ENCODE measurements around the gene COL26A1. TPM values are rescaled to one million over a fixed set of nuclear protein-coding genes. Genes with fewer than 3 reads are reported as not detected.

The COL26A1 gene
- total RNA-seq, 1 donor from 2014 or later = 66.2 TPM

GRCh38 chr7:101370836-101371235 is 8.2 kb downstream of the COL26A1 start:
- Mint-ChIP-seq H3K27ac (ENCODE audit: unreplicated experiment) (no peak overlapping the region), H3K4me1 (ENCODE audit: low read depth, unreplicated experiment) (peaks cover 11% of the 10 kb centered on the region), H3K9me3 (ENCODE audit: unreplicated experiment) (peaks cover 5% of the 10 kb centered on the region), H3K36me3 (ENCODE audit: unreplicated experiment) (peaks cover 4% of the 10 kb centered on the region), H3K27me3 (ENCODE audit: unreplicated experiment) (peaks cover 2% of the 10 kb centered on the region), H3K4me3 (ENCODE audit: unreplicated experiment) (no peak overlapping the region)
- no peak for DNase-seq
- TF ChIP-seq CTCF (IDR thresholded peaks at IDR 0.05; ENCODE audit: partially characterized antibody, unreplicated experiment) = no peak

DNA sequence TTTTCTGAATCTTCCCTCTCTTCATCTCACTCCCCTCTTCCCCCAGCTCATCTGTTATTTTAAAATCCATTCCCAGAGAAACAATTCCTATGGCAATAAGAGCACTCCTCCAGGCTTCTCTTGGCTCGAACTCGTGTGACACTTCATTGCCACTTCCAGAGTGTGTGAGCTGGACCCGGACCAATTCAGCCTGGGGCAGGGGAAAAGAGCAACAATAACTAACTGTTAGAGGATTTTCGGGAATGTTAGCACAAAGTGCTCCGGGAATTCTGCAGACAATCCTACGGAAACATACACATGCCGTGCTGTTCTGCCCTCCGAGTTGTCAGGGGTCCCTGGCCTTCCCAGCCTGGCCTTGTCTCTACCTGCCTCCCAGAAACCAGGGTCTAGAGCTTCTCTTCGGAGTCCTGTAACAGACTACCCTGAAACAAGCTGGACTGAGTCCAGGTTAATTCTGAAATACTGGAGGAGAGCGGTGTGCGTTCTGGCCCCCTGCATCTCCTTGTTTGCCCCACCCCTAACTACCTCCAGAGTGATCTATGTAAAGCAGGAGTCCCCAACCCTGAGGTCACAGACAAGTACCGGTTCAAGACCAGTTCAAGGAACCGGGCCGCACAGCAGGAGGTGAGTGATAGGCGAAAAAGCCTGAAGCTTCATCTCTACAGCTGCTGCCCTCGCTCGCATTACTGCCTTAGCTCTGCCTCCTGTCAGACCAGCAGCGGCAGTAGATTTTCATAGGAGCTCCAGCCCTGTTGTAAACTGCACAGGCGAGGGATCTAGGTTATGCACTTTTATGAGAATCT is 11.3 kb downstream of the COL26A1 start:
- no peak for TF ChIP-seq CTCF (IDR thresholded peaks at IDR 0.05; ENCODE audit: partially characterized antibody, unreplicated experiment)
- H3K27me3 Mint-ChIP-seq (ENCODE audit: unreplicated experiment) = peaks cover 2% of the 10 kb centered on the region
- no peak overlapping the region for H3K4me3 Mint-ChIP-seq (ENCODE audit: unreplicated experiment)
- DNase-seq = peak; percentile 24
- H3K36me3 Mint-ChIP-seq (ENCODE audit: unreplicated experiment) = peaks cover 4% of the 10 kb centered on the region
- H3K27ac Mint-ChIP-seq (ENCODE audit: unreplicated experiment) = peak overlapping the region; percentile 75
- peaks cover 6% of the 10 kb centered on the region for H3K9me3 Mint-ChIP-seq (ENCODE audit: unreplicated experiment)
- peaks cover 15% of the 10 kb centered on the region for H3K4me1 Mint-ChIP-seq (ENCODE audit: low read depth, unreplicated experiment)

GRCh38 chr7:101374990-101375389 is 12.3 kb downstream of the COL26A1 start:
- TF ChIP-seq CTCF (IDR thresholded peaks at IDR 0.05; ENCODE audit: partially characterized antibody, unreplicated experiment) = no peak
- peaks cover 4% of the 10 kb centered on the region for H3K36me3 Mint-ChIP-seq (ENCODE audit: unreplicated experiment)
- H3K4me3 Mint-ChIP-seq (ENCODE audit: unreplicated experiment) = no peak overlapping the region
- no peak overlapping the region for H3K27ac Mint-ChIP-seq (ENCODE audit: unreplicated experiment)
- peaks cover 15% of the 10 kb centered on the region for H3K4me1 Mint-ChIP-seq (ENCODE audit: low read depth, unreplicated experiment)
- peaks cover 8% of the 10 kb centered on the region for H3K9me3 Mint-ChIP-seq (ENCODE audit: unreplicated experiment)
- H3K27me3 Mint-ChIP-seq (ENCODE audit: unreplicated experiment) = peaks cover 2% of the 10 kb centered on the region
- no peak for DNase-seq

- no peak for TF ChIP-seq CTCF (IDR thresholded peaks at IDR 0.05; ENCODE audit: partially characterized antibody, unreplicated experiment)
- no peak overlapping the region for H3K4me3 Mint-ChIP-seq (ENCODE audit: unreplicated experiment)
- DNase-seq = no peak
- H3K27me3 Mint-ChIP-seq (ENCODE audit: unreplicated experiment) = no peaks in the 10 kb centered on the region
- H3K27ac Mint-ChIP-seq (ENCODE audit: unreplicated experiment) = peak overlapping the region; percentile 64
- peaks cover 8% of the 10 kb centered on the region for H3K9me3 Mint-ChIP-seq (ENCODE audit: unreplicated experiment)
- peaks cover 5% of the 10 kb centered on the region for H3K36me3 Mint-ChIP-seq (ENCODE audit: unreplicated experiment)
- peaks cover 17% of the 10 kb centered on the region for H3K4me1 Mint-ChIP-seq (ENCODE audit: low read depth, unreplicated experiment)
These were observed 13.9 kb downstream of the COL26A1 start for GRCh38 chr7:101376601-101377000.

GRCh38 chr7:101377189-101377736 is 14.6 kb downstream of the COL26A1 start:
- Mint-ChIP-seq H3K4me3 (ENCODE audit: unreplicated experiment) (no peak overlapping the region), H3K27me3 (ENCODE audit: unreplicated experiment) (peaks cover 1% of the 10 kb centered on the region), H3K27ac (ENCODE audit: unreplicated experiment) (no peak overlapping the region), H3K4me1 (ENCODE audit: low read depth, unreplicated experiment) (peaks cover 17% of the 10 kb centered on the region), H3K9me3 (ENCODE audit: unreplicated experiment) (peaks cover 8% of the 10 kb centered on the region), H3K36me3 (ENCODE audit: unreplicated experiment) (peaks cover 6% of the 10 kb centered on the region)
- no peak for TF ChIP-seq CTCF (IDR thresholded peaks at IDR 0.05; ENCODE audit: partially characterized antibody, unreplicated experiment)
- DNase-seq = no peak

Measured in glutamatergic neuron (in vitro differentiated cells).